Measurements from ENCODE around the gene ENTREP3. TPM values are rescaled to one million over a fixed set of nuclear protein-coding genes. Genes with fewer than 3 reads are reported as not detected.

ENTREP3 gene
- total RNA-seq, 3 donors from 2014 or later: 8.2 to 12.1 (median 10.2) TPM

GRCh38 chr1:155198547-155198906 lies 56.8 kb downstream of the ENTREP3 start:
- no peaks in the 10 kb centered on the region for H3K27me3 ChIP-seq
- TF ChIP-seq POLR2A (IDR thresholded peaks at IDR 0.05) (no peak), POLR2AphosphoS5 (IDR thresholded peaks at IDR 0.05) (no peak)
- TF ChIP-seq, protein P1, sequence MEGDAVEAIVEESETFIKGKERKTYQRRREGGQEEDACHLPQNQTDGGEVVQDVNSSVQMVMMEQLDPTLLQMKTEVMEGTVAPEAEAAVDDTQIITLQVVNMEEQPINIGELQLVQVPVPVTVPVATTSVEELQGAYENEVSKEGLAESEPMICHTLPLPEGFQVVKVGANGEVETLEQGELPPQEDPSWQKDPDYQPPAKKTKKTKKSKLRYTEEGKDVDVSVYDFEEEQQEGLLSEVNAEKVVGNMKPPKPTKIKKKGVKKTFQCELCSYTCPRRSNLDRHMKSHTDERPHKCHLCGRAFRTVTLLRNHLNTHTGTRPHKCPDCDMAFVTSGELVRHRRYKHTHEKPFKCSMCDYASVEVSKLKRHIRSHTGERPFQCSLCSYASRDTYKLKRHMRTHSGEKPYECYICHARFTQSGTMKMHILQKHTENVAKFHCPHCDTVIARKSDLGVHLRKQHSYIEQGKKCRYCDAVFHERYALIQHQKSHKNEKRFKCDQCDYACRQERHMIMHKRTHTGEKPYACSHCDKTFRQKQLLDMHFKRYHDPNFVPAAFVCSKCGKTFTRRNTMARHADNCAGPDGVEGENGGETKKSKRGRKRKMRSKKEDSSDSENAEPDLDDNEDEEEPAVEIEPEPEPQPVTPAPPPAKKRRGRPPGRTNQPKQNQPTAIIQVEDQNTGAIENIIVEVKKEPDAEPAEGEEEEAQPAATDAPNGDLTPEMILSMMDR (IDR thresholded peaks at IDR 0.05): no peak
- intact Hi-C loops (cut with DNase I; ENCODE audit: low total_unique reads): no loop called here
- no peaks in the 10 kb centered on the region for H3K4me1 ChIP-seq
- no peaks in the 10 kb centered on the region for H3K36me3 ChIP-seq
- H3K4me3 ChIP-seq: no peak overlapping the region
- H3K9me3 ChIP-seq: no peaks in the 10 kb centered on the region
- DNase-seq (ENCODE audit: low spot score in 2 of 2): no peak
- H3K27ac ChIP-seq: no peak overlapping the region

- H3K27ac ChIP-seq: no peak overlapping the region
- H3K36me3 ChIP-seq: no peaks in the 10 kb centered on the region
- H3K9me3 ChIP-seq: no peaks in the 10 kb centered on the region
- no peaks in the 10 kb centered on the region for H3K4me1 ChIP-seq
- no peak overlapping the region for H3K4me3 ChIP-seq
- no peaks in the 10 kb centered on the region for H3K27me3 ChIP-seq
- intact Hi-C loops (cut with DNase I; ENCODE audit: low total_unique reads): no loop called here
- no peak for DNase-seq (ENCODE audit: low spot score in 2 of 2)
- TF ChIP-seq, protein P1 (IDR thresholded peaks at IDR 0.05): no peak
- no peak for TF ChIP-seq POLR2AphosphoS5 (IDR thresholded peaks at IDR 0.05)
- TF ChIP-seq POLR2A (IDR thresholded peaks at IDR 0.05): no peak
Measured at GRCh38 chr1:155197901-155198546, 57.3 kb downstream of the ENTREP3 start.

Other genes with a start within 250 kb of the ENTREP3 start
- 1 to 10 TPM in 2 of 3 donors, under 1 TPM in 1; 0.48 to 4.4 (median 3.3) TPM for gene DCST2, start 221.7 kb downstream of the ENTREP3 start, total RNA-seq
- gene DCST1, start 221.7 kb downstream of the ENTREP3 start, total RNA-seq: under 1 TPM; 0.16 to 0.66 (median 0.44) TPM
- gene ADAM15, start 204.2 kb downstream of the ENTREP3 start, total RNA-seq: 100 to 1,000 TPM in 2 of 3 donors, 10 to 100 TPM in 1; 97.8 to 155 (median 109) TPM
- 10 to 100 TPM in 2 of 3 donors, 1 to 10 TPM in 1; 4.8 to 26.6 (median 23.9) TPM for gene EFNA4, start 191.7 kb downstream of the ENTREP3 start, total RNA-seq
- gene EFNA3, start 176.6 kb downstream of the ENTREP3 start, total RNA-seq: 1 to 10 TPM; 1.6 to 7.2 (median 6.6) TPM
- 100 to 1,000 TPM in 2 of 3 donors, 10 to 100 TPM in 1; 18.7 to 163 (median 120) TPM for gene EFNA1, start 127.6 kb downstream of the ENTREP3 start, total RNA-seq
- gene SLC50A1, start 119.6 kb downstream of the ENTREP3 start, total RNA-seq: 10 to 100 TPM; 25.0 to 32.4 (median 28.5) TPM
- gene DPM3, start 115.0 kb downstream of the ENTREP3 start, total RNA-seq: 10 to 100 TPM; 53.7 to 69.4 (median 68.2) TPM
- gene KRTCAP2, start 82.2 kb downstream of the ENTREP3 start, total RNA-seq: 100 to 1,000 TPM; 104 to 147 (median 131) TPM
- 1 to 10 TPM in 1 of 3 donors, under 1 TPM in 1, not detected in 1; 0.98 to 1.5 TPM for gene TRIM46, start 81.6 kb downstream of the ENTREP3 start, total RNA-seq
- gene THBS3, start 47.6 kb downstream of the ENTREP3 start, total RNA-seq: 10 to 100 TPM; 17.3 to 27.5 (median 25.9) TPM
- 10 to 100 TPM; 41.1 to 50.8 (median 44.8) TPM for gene MTX1, start 46.8 kb downstream of the ENTREP3 start, total RNA-seq
- gene SCAMP3, start 6.9 kb upstream of the ENTREP3 start, total RNA-seq: 10 to 100 TPM; 64.9 to 72.0 (median 68.3) TPM
- gene CLK2, start 18.0 kb upstream of the ENTREP3 start, total RNA-seq: 10 to 100 TPM; 29.1 to 53.4 (median 48.7) TPM
- gene HCN3, start 22.0 kb upstream of the ENTREP3 start, total RNA-seq: 1 to 10 TPM; 1.3 to 2.3 (median 2.3) TPM
- under 1 TPM in 1 of 3 donors, not detected in 2; 0.33 TPM for gene PKLR, start 46.0 kb upstream of the ENTREP3 start, total RNA-seq
- gene FDPS, start 53.4 kb upstream of the ENTREP3 start, total RNA-seq: 100 to 1,000 TPM in 1 of 3 donors, 10 to 100 TPM in 2; 84.2 to 102 (median 93.1) TPM
- gene RUSC1, start 65.4 kb upstream of the ENTREP3 start, total RNA-seq: 10 to 100 TPM; 14.1 to 22.4 (median 14.4) TPM